GM19025 (cell line): ENCODE results near the gene RNU2-63P.
"Not testable (repeated sequence)": the region's sequence is repeated elsewhere in the genome, so short reads cannot be mapped to it uniquely, and the experiment has no call there.

Experiments used
- ATAC-seq: cut with Tn5 transposase; IDR thresholded peaks from one replicate; pipeline ENCODE4 v1.9.1; 2021; ENCODE audit warnings: mild to moderate bottlenecking, low read depth, moderate library complexity; ENCODE audit not compliant: unreplicated experiment

The RNU2-63P gene

DNA sequence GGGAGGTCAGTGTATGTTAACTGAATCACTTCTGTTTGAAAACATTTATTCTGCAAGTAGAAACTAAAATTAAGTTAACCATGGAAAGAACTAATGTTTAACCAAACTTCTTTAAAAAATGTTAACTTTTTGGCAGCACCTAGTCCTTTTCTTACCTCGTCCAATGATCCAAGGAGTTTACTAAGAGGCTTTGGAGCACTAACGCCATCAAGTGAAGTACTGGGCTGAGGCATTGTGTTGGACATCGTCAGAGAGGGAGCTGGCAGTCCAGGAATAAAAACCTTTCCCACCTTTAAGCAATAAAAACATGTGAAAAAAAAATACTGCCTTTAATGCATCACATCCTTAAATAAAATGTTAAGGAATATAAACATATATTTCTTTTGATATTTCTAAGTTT lies 23.8 kb downstream of the RNU2-63P start:
- not testable (repeated sequence) for ATAC-seq

- not testable (repeated sequence) for ATAC-seq
These were observed 28.9 kb downstream of the RNU2-63P start for GRCh38 chr2:87987473-87987872.

GRCh38 chr2:87985902-87986301 lies 30.4 kb downstream of the RNU2-63P start:
- ATAC-seq, result not testable (repeated sequence)

GRCh38 chr2:87981182-87981581 lies 35.2 kb downstream of the RNU2-63P start:
- ATAC-seq, result not testable (repeated sequence)

DNA sequence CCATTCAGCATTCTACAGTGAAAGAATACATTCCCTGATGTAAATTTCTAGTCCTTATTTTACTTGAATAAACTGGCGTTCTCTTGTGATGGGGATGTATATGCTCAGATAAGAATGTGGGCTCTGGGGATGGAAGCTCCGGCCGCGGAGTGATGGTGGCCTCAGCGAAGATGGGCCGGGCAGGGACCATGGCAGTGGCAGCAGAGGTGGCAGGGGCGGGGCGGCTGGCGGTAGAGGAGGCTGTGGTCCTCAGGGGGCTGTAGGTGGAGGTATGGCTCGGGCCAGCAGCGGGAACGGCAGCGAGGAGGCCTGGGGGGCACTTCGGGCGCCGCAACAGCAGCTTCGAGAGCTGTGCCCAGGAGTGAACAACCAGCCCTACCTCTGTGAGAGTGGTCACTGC lies 44.0 kb downstream of the RNU2-63P start:
- ATAC-seq, result not testable (repeated sequence)
